HepG2 (cell line): Measurements from ENCODE around the gene TAOK3. TPM values are rescaled to one million over a fixed set of nuclear protein-coding genes. Genes with fewer than 3 reads are reported as not detected.

Experiments used
- ATAC-seq: fragments of 200-7000 bp; cut with Tn5 transposase; 3 replicates; pipeline ENCODE4 v1.9.1; 2020; ENCODE audit warnings: mild to moderate bottlenecking, moderate library complexity
- BruUV-seq: library from RNA; stranded (reverse); fragments of 400-500 nt; replicated peaks from 2 replicates; lab custom pipeline; 2021; lab: Mats Ljungman, UMichigan
- CTCF ChIA-PET: fragments of 300-600 bp; formaldehyde crosslinking; extraction: SDS; loops from one replicate; lab custom pipeline; 2021; ENCODE audit warnings: low total read pairs, inconsistent platforms, low intra/inter-chr PET ratio; lab: Yijun Ruan, JAX
- POLR2A ChIA-PET: fragments of 350-600 bp; sonication (Branson Sonifier 250); formaldehyde crosslinking; loops from one replicate; lab custom pipeline; 2020; ENCODE audit warnings: antibody characterized with exemption, inconsistent platforms; lab: Yijun Ruan, JAX
- DNase-seq: peaks from one replicate; pipeline ENCODE4 v3.0.0-alpha.2; 2015; ENCODE audit warnings: low spot score
- FAIRE-seq: peaks from 3 replicates; lab custom pipeline; 2011; peaks lifted over from hg19 to GRCh38; lab: Jason Lieb, UNC
- H2AFZ ChIP-seq: one replicate; pipeline ENCODE4 v1.6.1; 2011; ENCODE audit warnings: low read length, inconsistent platforms
- H3K27ac ChIP-seq: fragments of 300-600 bp; 3 replicates; pipeline ENCODE4 v1.8.0; 2011; ENCODE audit warnings: mixed run types, mild to moderate bottlenecking, mixed read lengths, low read length, inconsistent platforms; ENCODE audit not compliant: insufficient read depth; ENCODE audit errors: extremely low read length
- H3K27me3 ChIP-seq, 2 experiments: fragments of 200-600 bp in 1 of 2; 2 replicates in 1 of 2; 3 replicates in 1 of 2; pipeline versions ENCODE4 v1.6.0 to v1.8.0; 2011; ENCODE audit warnings: low read length in 2 of 2, mild to moderate bottlenecking in 2 of 2, moderate library complexity in 2 of 2, inconsistent platforms in 1 of 2; ENCODE audit not compliant: insufficient read depth in 2 of 2, control insufficient read depth in 1 of 2
- H3K36me3 ChIP-seq, 2 experiments: fragments of 200-600 bp in 1 of 2; replicated peaks in 1 of 2; 2 replicates in 1 of 2; 3 replicates in 1 of 2; pipeline versions ENCODE4 v1.5.1 to v1.8.0; 2011; ENCODE audit warnings: low read length in 2 of 2, inconsistent platforms in 1 of 2; ENCODE audit not compliant: insufficient read depth in 2 of 2, control insufficient read depth in 1 of 2
- H3K4me1 ChIP-seq: 2 replicates; pipeline ENCODE4 v1.5.1; 2012; ENCODE audit warnings: low read length, inconsistent platforms; ENCODE audit not compliant: insufficient read depth
- H3K4me2 ChIP-seq: 2 replicates; pipeline ENCODE4 v1.6.0; 2011; ENCODE audit warnings: low read depth, low read length, inconsistent platforms
- H3K4me3 ChIP-seq, 3 experiments: fragments of 200-600 bp in 1 of 3; sonication (generic), shearing (Covaris generic) in 1 of 3; replicated peaks in 1 of 3; 2 replicates each; pipeline ENCODE4 v1.5.1; 2011 to 2016; ENCODE audit warnings: low read length in 3 of 3, inconsistent platforms in 2 of 3, low read depth in 2 of 3, mild to moderate bottlenecking in 2 of 3, control low read depth in 1 of 3, mixed read lengths in 1 of 3; ENCODE audit not compliant: insufficient read depth in 1 of 3
- H3K79me2 ChIP-seq: one replicate; pipeline ENCODE4 v1.6.1; 2011; ENCODE audit warnings: low read length, inconsistent platforms; ENCODE audit not compliant: insufficient read depth
- H3K9ac ChIP-seq: 2 replicates; pipeline ENCODE4 v1.6.0; 2011; ENCODE audit warnings: mild to moderate bottlenecking, low read depth, low read length, inconsistent platforms; ENCODE audit not compliant: insufficient read depth
- H3K9me3 ChIP-seq: 2 replicates; pipeline ENCODE4 v1.5.1; 2012; ENCODE audit warnings: mild to moderate bottlenecking, low read length
- H4K20me1 ChIP-seq: 2 replicates; pipeline ENCODE4 v1.6.0; 2011; ENCODE audit warnings: inconsistent platforms, mild to moderate bottlenecking, low read length, moderate library complexity; ENCODE audit not compliant: insufficient read depth
- BORCS8-MEF2B ChIP-seq: sonication (generic); formaldehyde crosslinking; IDR thresholded peaks from 2 replicates; pipeline ENCODE4 v1.8.0; 2022; ENCODE audit warnings: mild to moderate bottlenecking, missing genetic modification reagents
- GATA4 ChIP-seq: sonication (generic); IDR thresholded peaks from 2 replicates; pipeline ENCODE4 v1.6.1; 2016; ENCODE audit warnings: antibody characterized with exemption, low read depth, borderline replicate concordance
- HDAC1 ChIP-seq: sonication (generic); formaldehyde crosslinking; IDR thresholded peaks from 2 replicates; pipeline ENCODE4 v1.5.1; 2020; ENCODE audit warnings: mild to moderate bottlenecking, missing genetic modification reagents
- NR2F1 ChIP-seq, 2 experiments: fragments of 450-650 bp in 1 of 2; formaldehyde crosslinking in 1 of 2; IDR thresholded peaks; 2 replicates each; pipeline versions ENCODE4 v1.5.0 to v1.6.1; 2016 to 2020; ENCODE audit warnings: mild to moderate bottlenecking in 1 of 2, missing compliant biosample characterization in 1 of 2, missing genetic modification reagents in 1 of 2, moderate library complexity in 1 of 2
- POGZ ChIP-seq: sonication (generic); formaldehyde crosslinking; IDR thresholded peaks from 2 replicates; pipeline ENCODE4 v1.4.0; 2020; ENCODE audit warnings: mild to moderate bottlenecking, missing genetic modification reagents
- REPIN1 ChIP-seq: sonication (generic); formaldehyde crosslinking; IDR thresholded peaks from 2 replicates; pipeline ENCODE4 v1.8.0; 2022; ENCODE audit warnings: missing genetic modification reagents, low read depth, mild to moderate bottlenecking, borderline replicate concordance
- SMARCE1 ChIP-seq: fragments of 450-650 bp; IDR thresholded peaks from 2 replicates; pipeline ENCODE4 v1.6.1; 2017; ENCODE audit warnings: borderline replicate concordance
- ZFP82 ChIP-seq: sonication (generic); formaldehyde crosslinking; IDR thresholded peaks from 2 replicates; pipeline ENCODE4 v1.5.1; 2020; ENCODE audit warnings: mild to moderate bottlenecking, missing genetic modification reagents, borderline replicate concordance
- ZFP90 ChIP-seq: sonication (generic); formaldehyde crosslinking; IDR thresholded peaks from 2 replicates; pipeline ENCODE4 v1.8.0; 2022; ENCODE audit warnings: missing genetic modification reagents, mild to moderate bottlenecking, inconsistent platforms, borderline replicate concordance
- ZNF619 ChIP-seq: sonication (generic); formaldehyde crosslinking; IDR thresholded peaks from 2 replicates; pipeline ENCODE4 v1.4.0; 2020; ENCODE audit warnings: mild to moderate bottlenecking, missing genetic modification reagents
- ZNF776 ChIP-seq: sonication (generic); formaldehyde crosslinking; IDR thresholded peaks from 2 replicates; pipeline ENCODE4 v1.4.0; 2020; ENCODE audit warnings: mild to moderate bottlenecking, missing genetic modification reagents
- WGBS: methylation state at CpG from one replicate; pipeline ENCODE4 v1.1.6; 2017; ENCODE audit warnings: low lambda C conversion rate; 5-methylcytosine and 5-hydroxymethylcytosine counted together
- in situ Hi-C: cut with HindIII; loops from 2 replicates; pipeline ENCODE4 v1.10.0; 2017; ENCODE audit warnings: low pct_unique_long_range_greater_than_20kb; ENCODE audit not compliant: extremely low pct_ligation_motif_present
- intact Hi-C: fragments of 100-400 bp; cut with micrococcal nuclease; formaldehyde crosslinking; loops from one replicate; pipeline ENCODE4 v1.10.0; 2022; ENCODE audit not compliant: unreplicated experiment
- polyA plus RNA-seq, 8 experiments: library from polyadenylated mRNA; depleted of rRNA in 3 of 8; stranded (reverse) in 7 of 8; unstranded in 1 of 8; fragments of >200 nt; fragmentation: Illumina TruSeq in 4 of 8; extraction: Trizol in 4 of 8; gene quantifications; 2 replicates each; pipeline versions ENCODE4 v1.2.1 to v1.2.3, GENCODE V29; 2011 to 2016; ENCODE audit warnings: low read depth in 4 of 8, missing spikeins in 1 of 8, mixed read lengths in 1 of 8; ENCODE audit not compliant: insufficient read depth in 1 of 8
- total RNA-seq, 5 experiments: library from RNA; depleted of rRNA; stranded (reverse); fragments of >200 nt; fragmentation: Illumina TruSeq; extraction: Trizol; gene quantifications; 2 replicates each; pipeline ENCODE4 v1.2.3, GENCODE V29; 2016; ENCODE audit warnings: low read depth in 1 of 5
- TF ChIP-seq, protein P1 (sequence below): sonication (generic); formaldehyde crosslinking; IDR thresholded peaks from 2 replicates; pipeline ENCODE4 v1.9.0; 2021; ENCODE audit warnings: missing genetic modification reagents, mild to moderate bottlenecking, borderline replicate concordance
- TF ChIP-seq, protein P2 (sequence below): sonication (generic); formaldehyde crosslinking; IDR thresholded peaks from 2 replicates; pipeline ENCODE4 v1.4.0; 2020; ENCODE audit warnings: mild to moderate bottlenecking, missing genetic modification reagents, borderline replicate concordance
- TF ChIP-seq, protein P3 (sequence below): sonication (generic); formaldehyde crosslinking; IDR thresholded peaks from 2 replicates; pipeline ENCODE4 v1.4.0; 2020; ENCODE audit warnings: missing genetic modification reagents

Gene TAOK3
- total and polyA plus RNA-seq, 2 of the 13 experiments (the other 11 are each of a cell fraction or from before 2014, with no cell fraction given), result 10.4 to 12.3 TPM

DNA sequence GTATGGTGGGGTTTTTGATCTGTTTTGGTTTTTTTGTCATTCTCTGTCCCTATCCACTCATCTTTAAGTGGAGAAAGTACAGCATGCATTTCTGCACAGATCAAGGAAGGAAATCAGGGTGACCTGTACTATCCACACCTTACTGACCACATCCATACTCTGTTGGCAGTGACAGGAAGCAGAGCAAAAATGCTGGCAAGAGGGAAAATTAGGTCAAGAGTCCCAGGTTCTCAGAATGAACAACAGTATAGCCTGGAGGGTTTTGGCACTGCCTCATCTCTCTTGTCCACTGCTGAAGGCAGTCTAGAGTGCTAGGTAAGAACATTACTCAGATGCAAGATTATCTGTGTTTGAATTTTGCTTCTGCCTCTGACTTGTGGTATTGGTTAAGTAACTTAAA, 70.7 kb downstream of the TAOK3 start:
- Histone ChIP-seq H3K79me2 (no peaks in the 10 kb centered on the region), H2AFZ (no peak overlapping the region), H3K9me3 (no peaks in the 10 kb centered on the region), H4K20me1 (no peaks in the 10 kb centered on the region), H3K36me3 (no peaks in the 10 kb centered on the region), H3K4me1 (no peaks in the 10 kb centered on the region), H3K4me3 (no peak overlapping the region), H3K9ac (no peak overlapping the region), H3K4me2 (no peak overlapping the region), H3K27ac (no peak overlapping the region), H3K27me3 (no peaks in the 10 kb centered on the region)
- in situ Hi-C loops, result no loop called here
- ATAC-seq (no peak), DNase-seq (no peak), FAIRE-seq (no peak)
- no peak for TF ChIP-seq REPIN1 (CRISPR knock-in tag)
- POLR2A ChIA-PET, result no interaction called here
- CTCF ChIA-PET, result no interaction called here
- intact Hi-C loops, result no loop called here
- no TSS peak for BruUV-seq

DNA sequence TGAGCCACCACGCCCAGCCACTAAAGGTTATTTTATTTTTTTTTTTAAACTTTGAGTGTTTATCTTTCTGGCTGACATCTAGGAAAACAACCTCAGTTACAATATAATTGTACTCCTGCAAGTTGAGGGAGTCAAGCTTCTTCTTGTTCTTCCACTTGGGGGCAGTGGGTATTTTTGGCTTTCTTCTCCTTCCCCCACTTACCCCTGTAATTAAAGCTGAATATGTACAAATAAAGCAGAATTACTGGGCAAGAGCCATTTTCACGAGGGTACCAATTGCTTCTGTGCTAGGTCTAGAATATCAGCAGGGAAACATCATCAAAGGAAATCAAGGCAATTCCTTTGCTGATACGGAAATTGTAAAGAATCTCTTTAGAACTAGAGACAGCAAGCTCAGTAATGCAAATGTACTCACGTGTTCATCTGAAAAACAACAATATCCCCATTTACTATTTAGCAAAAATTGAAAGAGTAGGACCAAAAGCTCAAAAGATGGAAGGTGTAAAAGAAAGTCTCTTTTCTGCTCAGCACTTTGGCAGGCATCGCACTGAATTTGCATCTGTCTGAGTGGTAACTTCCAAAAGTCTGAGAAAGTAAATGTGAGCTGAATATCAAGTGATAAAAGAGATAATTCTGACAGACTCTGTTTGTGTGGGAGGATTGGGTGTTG, 72.8 kb downstream of the TAOK3 start:
- ATAC-seq, result no peak
- H3K36me3 ChIP-seq, result no peaks in the 10 kb centered on the region
- intact Hi-C loops (no loop called here), in situ Hi-C loops (no loop called here)
- no peak for DNase-seq
- H4K20me1 ChIP-seq, result no peaks in the 10 kb centered on the region
- BruUV-seq, result no TSS peak
- TF ChIP-seq SMARCE1 (no peak), POGZ (CRISPR knock-in tag) (no peak), GATA4 (no peak), NR2F1 (CRISPR knock-in tag; IDR thresholded peaks at IDR 0.05) (no peak), ZFP82 (no peak), ZFP90 (CRISPR knock-in tag) (no peak), ZNF776 (CRISPR knock-in tag) (no peak), HDAC1 (CRISPR knock-in tag) (no peak), BORCS8-MEF2B (CRISPR knock-in tag) (no peak), ZNF619 (CRISPR knock-in tag) (no peak)
- TF ChIP-seq, protein P1, sequence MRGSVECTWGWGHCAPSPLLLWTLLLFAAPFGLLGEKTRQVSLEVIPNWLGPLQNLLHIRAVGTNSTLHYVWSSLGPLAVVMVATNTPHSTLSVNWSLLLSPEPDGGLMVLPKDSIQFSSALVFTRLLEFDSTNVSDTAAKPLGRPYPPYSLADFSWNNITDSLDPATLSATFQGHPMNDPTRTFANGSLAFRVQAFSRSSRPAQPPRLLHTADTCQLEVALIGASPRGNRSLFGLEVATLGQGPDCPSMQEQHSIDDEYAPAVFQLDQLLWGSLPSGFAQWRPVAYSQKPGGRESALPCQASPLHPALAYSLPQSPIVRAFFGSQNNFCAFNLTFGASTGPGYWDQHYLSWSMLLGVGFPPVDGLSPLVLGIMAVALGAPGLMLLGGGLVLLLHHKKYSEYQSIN (CRISPR knock-in tag), result no peak
- TF ChIP-seq, protein P2, sequence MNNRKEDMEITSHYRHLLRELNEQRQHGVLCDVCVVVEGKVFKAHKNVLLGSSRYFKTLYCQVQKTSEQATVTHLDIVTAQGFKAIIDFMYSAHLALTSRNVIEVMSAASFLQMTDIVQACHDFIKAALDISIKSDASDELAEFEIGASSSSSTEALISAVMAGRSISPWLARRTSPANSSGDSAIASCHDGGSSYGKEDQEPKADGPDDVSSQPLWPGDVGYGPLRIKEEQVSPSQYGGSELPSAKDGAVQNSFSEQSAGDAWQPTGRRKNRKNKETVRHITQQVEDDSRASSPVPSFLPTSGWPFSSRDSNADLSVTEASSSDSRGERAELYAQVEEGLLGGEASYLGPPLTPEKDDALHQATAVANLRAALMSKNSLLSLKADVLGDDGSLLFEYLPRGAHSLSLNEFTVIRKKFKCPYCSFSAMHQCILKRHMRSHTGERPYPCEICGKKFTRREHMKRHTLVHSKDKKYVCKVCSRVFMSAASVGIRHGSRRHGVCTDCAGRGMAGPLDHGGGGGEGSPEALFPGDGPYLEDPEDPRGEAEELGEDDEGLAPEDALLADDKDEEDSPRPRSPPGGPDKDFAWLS (CRISPR knock-in tag), result no peak
- TF ChIP-seq, protein P3, sequence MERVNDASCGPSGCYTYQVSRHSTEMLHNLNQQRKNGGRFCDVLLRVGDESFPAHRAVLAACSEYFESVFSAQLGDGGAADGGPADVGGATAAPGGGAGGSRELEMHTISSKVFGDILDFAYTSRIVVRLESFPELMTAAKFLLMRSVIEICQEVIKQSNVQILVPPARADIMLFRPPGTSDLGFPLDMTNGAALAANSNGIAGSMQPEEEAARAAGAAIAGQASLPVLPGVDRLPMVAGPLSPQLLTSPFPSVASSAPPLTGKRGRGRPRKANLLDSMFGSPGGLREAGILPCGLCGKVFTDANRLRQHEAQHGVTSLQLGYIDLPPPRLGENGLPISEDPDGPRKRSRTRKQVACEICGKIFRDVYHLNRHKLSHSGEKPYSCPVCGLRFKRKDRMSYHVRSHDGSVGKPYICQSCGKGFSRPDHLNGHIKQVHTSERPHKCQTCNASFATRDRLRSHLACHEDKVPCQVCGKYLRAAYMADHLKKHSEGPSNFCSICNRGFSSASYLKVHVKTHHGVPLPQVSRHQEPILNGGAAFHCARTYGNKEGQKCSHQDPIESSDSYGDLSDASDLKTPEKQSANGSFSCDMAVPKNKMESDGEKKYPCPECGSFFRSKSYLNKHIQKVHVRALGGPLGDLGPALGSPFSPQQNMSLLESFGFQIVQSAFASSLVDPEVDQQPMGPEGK, result no peak
- no peaks in the 10 kb centered on the region for H3K9me3 ChIP-seq
- no peak overlapping the region for H3K9ac ChIP-seq
- H3K4me2 ChIP-seq, result no peak overlapping the region
- WGBS, result 95% methylated on average over 5 of the region's 5 CpGs
- H3K27me3 ChIP-seq, result no peaks in the 10 kb centered on the region
- H3K4me1 ChIP-seq, result no peaks in the 10 kb centered on the region
- CTCF ChIA-PET, result no interaction called here
- no peaks in the 10 kb centered on the region for H3K79me2 ChIP-seq
- no peak overlapping the region for H3K4me3 ChIP-seq
- POLR2A ChIA-PET, result no interaction called here
- no peak for FAIRE-seq
- no peak overlapping the region for H2AFZ ChIP-seq
- H3K27ac ChIP-seq, result no peak overlapping the region
